CD8-positive, alpha-beta memory T cell (primary cell): ENCODE data around the gene AFF1. TPM values are rescaled to one million over a fixed set of nuclear protein-coding genes. Genes with fewer than 3 reads are reported as not detected.
A peak's percentile ranks its signal among the peaks of the same experiment; 100 is the strongest.

Experiments used
- CTCF ChIA-PET: fragments of 350-600 bp; sonication (Branson Sonifier 250); formaldehyde crosslinking; loops from one replicate; lab custom pipeline; 2021; ENCODE audit warnings: antibody characterized with exemption; lab: Charles Lee
- POLR2A ChIA-PET: fragments of 350-600 bp; sonication (Branson Sonifier 250); formaldehyde crosslinking; loops from one replicate; lab custom pipeline; 2021; ENCODE audit warnings: antibody characterized with exemption; lab: Charles Lee
- DNase-seq, 5 donors: peaks; one replicate each; pipeline versions ENCODE4 v3.0.0 to v3.0.0-alpha.2; 2020 to 2022; ENCODE audit warnings: mixed read lengths in 1 of 5
- H3K27ac ChIP-seq: one replicate; pipeline ENCODE4 v1.7.0; 2013; ENCODE audit warnings: low read depth, mild to moderate bottlenecking, low read length, moderate library complexity
- H3K27me3 ChIP-seq: 2 replicates; pipeline ENCODE4 v1.7.0; 2013; ENCODE audit warnings: low read length, mild to moderate bottlenecking; ENCODE audit not compliant: insufficient read depth, poor library complexity, severe bottlenecking
- H3K36me3 ChIP-seq: 2 replicates; pipeline ENCODE4 v1.7.0; 2013; ENCODE audit warnings: mild to moderate bottlenecking, low read length, moderate library complexity; ENCODE audit not compliant: insufficient read depth
- H3K4me1 ChIP-seq: 2 replicates; pipeline ENCODE4 v1.7.0; 2013; ENCODE audit warnings: mild to moderate bottlenecking, low read length, moderate library complexity; ENCODE audit not compliant: insufficient read depth
- H3K4me3 ChIP-seq: 2 replicates; pipeline ENCODE4 v1.7.0; 2013; ENCODE audit warnings: mild to moderate bottlenecking, low read length
- H3K9me3 ChIP-seq: 2 replicates; pipeline ENCODE4 v1.7.0; 2013; ENCODE audit warnings: mild to moderate bottlenecking, low read length
- H3K27ac Mint-ChIP-seq, 8 donors: one replicate each; pipeline ENCODE4 v1.8.0; 2020 to 2021; ENCODE audit warnings: mixed read lengths in 8 of 8, mild to moderate bottlenecking in 6 of 8, inconsistent platforms in 3 of 8, moderate library complexity in 3 of 8
- H3K27me3 Mint-ChIP-seq, 2 donors: one replicate each; pipeline ENCODE4 v1.8.0; 2020 to 2021; ENCODE audit warnings: mixed read lengths in 2 of 2, mild to moderate bottlenecking in 1 of 2, moderate library complexity in 1 of 2
- H3K36me3 Mint-ChIP-seq, 3 donors: one replicate each; pipeline ENCODE4 v1.8.0; 2020 to 2021; ENCODE audit warnings: mixed read lengths in 3 of 3, inconsistent platforms in 1 of 3, mild to moderate bottlenecking in 1 of 3
- H3K4me1 Mint-ChIP-seq, 3 donors: one replicate each; pipeline ENCODE4 v1.8.0; 2020 to 2021; ENCODE audit warnings: mixed read lengths in 3 of 3, inconsistent platforms in 1 of 3, mild to moderate bottlenecking in 1 of 3
- H3K4me3 Mint-ChIP-seq, 7 donors: one replicate each; pipeline ENCODE4 v1.8.0; 2020 to 2021; ENCODE audit warnings: mixed read lengths in 7 of 7, mild to moderate bottlenecking in 6 of 7, moderate library complexity in 4 of 7, inconsistent platforms in 2 of 7
- H3K9me3 Mint-ChIP-seq, 5 donors: one replicate each; pipeline ENCODE4 v1.8.0; 2020 to 2022; ENCODE audit warnings: mixed read lengths in 5 of 5, mild to moderate bottlenecking in 3 of 5, moderate library complexity in 2 of 5, inconsistent platforms in 1 of 5
- polyA plus RNA-seq: library from polyadenylated mRNA; unstranded; fragments of 300-500 nt; fragmentation: Illumina TruSeq; gene quantifications from one replicate; pipeline ENCODE4 v1.2.3, GENCODE V29; 2021
- total RNA-seq, 2 experiments: library from RNA; stranded (reverse); gene quantifications; one replicate each; pipeline ENCODE4 v1.2.3, GENCODE V29; 2021

The AFF1 gene
- total and polyA plus RNA-seq, 3 experiments from 2014 or later = 20.9 to 32.9 (median 29.7) TPM

- ChIA-PET POLR2A (interaction anchor here (0.9 to 7.2 kb wide), 2 partner anchors 61 to 67 kb away, joined by 5 to 128 read pairs; no protein-coding TSS in a partner anchor), CTCF (interaction anchor here (0.8 to 2.9 kb wide), 7 partner anchors 14 to 154 kb away, joined by 3 to 9 read pairs (median 4); no protein-coding TSS in a partner anchor)
- peak overlapping the region; percentile 55 to 97 (median 86) for H3K27ac Mint-ChIP-seq
- H3K27me3 ChIP-seq = no peaks in the 10 kb centered on the region
- no peaks in the 10 kb centered on the region for H3K27me3 Mint-ChIP-seq
- H3K4me3 Mint-ChIP-seq = peak overlapping the region; percentile 56 to 84 (median 72)
- peaks cover 58 to 80% (median 72%) of the 10 kb centered on the region in 3 donors for H3K4me1 Mint-ChIP-seq
- no peaks in the 10 kb centered on the region for H3K9me3 Mint-ChIP-seq
- no peaks in the 10 kb centered on the region for H3K36me3 ChIP-seq
- H3K9me3 ChIP-seq = no peaks in the 10 kb centered on the region
- H3K4me1 ChIP-seq = peaks cover 57% of the 10 kb centered on the region
- no peak overlapping the region for H3K4me3 ChIP-seq
- no peak for DNase-seq
- H3K27ac ChIP-seq = no peak overlapping the region
- peaks cover 0 to 16% (median 0%) of the 10 kb centered on the region in 3 donors for H3K36me3 Mint-ChIP-seq
These were observed 4.1 kb downstream of the AFF1 start for GRCh38 chr4:86938771-86939520.

- H3K27ac Mint-ChIP-seq = peak overlapping the region; percentile 55 to 97 (median 86)
- peaks cover 0 to 13% (median 2%) of the 10 kb centered on the region in 3 donors for H3K36me3 Mint-ChIP-seq
- POLR2A ChIA-PET = interaction anchor here (0.9 to 7.2 kb wide), 2 partner anchors 60 to 66 kb away, joined by 5 to 128 read pairs; no protein-coding TSS in a partner anchor
- DNase-seq = peak in 1 of 5 donors; percentile 2
- H3K4me1 Mint-ChIP-seq = peaks cover 56 to 83% (median 77%) of the 10 kb centered on the region in 3 donors
- peak overlapping the region; percentile 56 to 84 (median 72) for H3K4me3 Mint-ChIP-seq
- Histone ChIP-seq H3K4me1 (peaks cover 56% of the 10 kb centered on the region), H3K27me3 (no peaks in the 10 kb centered on the region), H3K9me3 (no peaks in the 10 kb centered on the region), H3K27ac (no peak overlapping the region), H3K36me3 (no peaks in the 10 kb centered on the region), H3K4me3 (no peak overlapping the region)
- no peaks in the 10 kb centered on the region for H3K27me3 Mint-ChIP-seq
- CTCF ChIA-PET = interaction anchor here (0.8 to 2.9 kb wide), 6 partner anchors 13 to 153 kb away, joined by 3 to 9 read pairs (median 4); no protein-coding TSS in a partner anchor
- no peaks in the 10 kb centered on the region for H3K9me3 Mint-ChIP-seq
These were observed 5.1 kb downstream of the AFF1 start for GRCh38 chr4:86939729-86940575.

GRCh38 chr4:86940920-86941460, 6.2 kb downstream of the AFF1 start:
- no peak overlapping the region for H3K4me3 ChIP-seq
- ChIA-PET CTCF (interaction anchor here (1.9 kb wide), 1 partner anchor 18 kb away, joined by 4 read pairs; no protein-coding TSS in a partner anchor), POLR2A (no interaction called here)
- no peaks in the 10 kb centered on the region for H3K27me3 ChIP-seq
- H3K4me1 Mint-ChIP-seq = peaks cover 55 to 85% (median 79%) of the 10 kb centered on the region in 3 donors
- H3K4me1 ChIP-seq = peaks cover 56% of the 10 kb centered on the region
- H3K36me3 Mint-ChIP-seq = peaks cover 0 to 5% (median 2%) of the 10 kb centered on the region in 3 donors
- no peak overlapping the region for H3K4me3 Mint-ChIP-seq
- H3K9me3 Mint-ChIP-seq = no peaks in the 10 kb centered on the region
- H3K27me3 Mint-ChIP-seq = no peaks in the 10 kb centered on the region
- no peak overlapping the region for H3K27ac ChIP-seq
- DNase-seq = no peak
- no peaks in the 10 kb centered on the region for H3K36me3 ChIP-seq
- peak overlapping the region in 4 of 8 donors; percentile 24 to 97 (median 62) for H3K27ac Mint-ChIP-seq
- no peaks in the 10 kb centered on the region for H3K9me3 ChIP-seq

GRCh38 chr4:86942185-86942666, 7.4 kb downstream of the AFF1 start:
- Mint-ChIP-seq H3K4me1 (peaks cover 54 to 84% (median 76%) of the 10 kb centered on the region in 3 donors), H3K27me3 (no peaks in the 10 kb centered on the region), H3K27ac (peak overlapping the region in 1 of 8 donors; percentile 32), H3K4me3 (peak overlapping the region in 2 of 7 donors; percentile 16 to 39), H3K36me3 (peaks cover 0 to 2% (median 0%) of the 10 kb centered on the region in 3 donors), H3K9me3 (no peaks in the 10 kb centered on the region)
- ChIA-PET CTCF (no interaction called here), POLR2A (interaction anchor here (1.5 kb wide), 1 partner anchor 64 kb away, joined by 4 read pairs; no protein-coding TSS in a partner anchor)
- peak overlapping the region; percentile 17 for H3K27ac ChIP-seq
- H3K27me3 ChIP-seq = no peaks in the 10 kb centered on the region
- H3K4me1 ChIP-seq = peaks cover 49% of the 10 kb centered on the region
- H3K9me3 ChIP-seq = no peaks in the 10 kb centered on the region
- H3K36me3 ChIP-seq = no peaks in the 10 kb centered on the region
- DNase-seq = no peak
- H3K4me3 ChIP-seq = no peak overlapping the region

GRCh38 chr4:86944964-86945781, 10.4 kb downstream of the AFF1 start:
- Histone ChIP-seq H3K4me3 (no peak overlapping the region), H3K36me3 (no peaks in the 10 kb centered on the region), H3K4me1 (peaks cover 32% of the 10 kb centered on the region), H3K27ac (no peak overlapping the region), H3K27me3 (no peaks in the 10 kb centered on the region), H3K9me3 (no peaks in the 10 kb centered on the region)
- Mint-ChIP-seq H3K9me3 (no peaks in the 10 kb centered on the region), H3K36me3 (peaks cover 0 to 11% (median 2%) of the 10 kb centered on the region in 3 donors), H3K4me3 (no peak overlapping the region), H3K4me1 (peaks cover 45 to 73% (median 67%) of the 10 kb centered on the region in 3 donors), H3K27me3 (no peaks in the 10 kb centered on the region), H3K27ac (peak overlapping the region in 5 of 8 donors; percentile 36 to 77 (median 64))
- ChIA-PET CTCF (interaction anchor here (0.6 to 1.8 kb wide), 3 partner anchors 10 to 17 kb away, joined by 3 to 8 read pairs (median 3); partner anchors contain the start of gene AFF1), POLR2A (no interaction called here)
- DNase-seq = no peak

- CTCF ChIA-PET = no interaction called here
- peaks cover 22% of the 10 kb centered on the region for H3K4me1 ChIP-seq
- no peak overlapping the region for H3K27ac ChIP-seq
- H3K9me3 ChIP-seq = no peaks in the 10 kb centered on the region
- Mint-ChIP-seq H3K4me1 (peaks cover 46 to 66% (median 63%) of the 10 kb centered on the region in 3 donors), H3K9me3 (no peaks in the 10 kb centered on the region), H3K27ac (peak overlapping the region in 7 of 8 donors; percentile 17 to 76 (median 44)), H3K27me3 (no peaks in the 10 kb centered on the region), H3K36me3 (peaks cover 3 to 24% (median 12%) of the 10 kb centered on the region in 3 donors), H3K4me3 (peak overlapping the region in 2 of 7 donors; percentile 8 to 13)
- no peak overlapping the region for H3K4me3 ChIP-seq
- DNase-seq = no peak
- POLR2A ChIA-PET = no interaction called here
- no peaks in the 10 kb centered on the region for H3K36me3 ChIP-seq
- H3K27me3 ChIP-seq = no peaks in the 10 kb centered on the region
These were observed 12.2 kb downstream of the AFF1 start for GRCh38 chr4:86946868-86947500.
